HCT116 (cell line): ENCODE measurements around the gene WDR27. TPM values are rescaled to one million over a fixed set of nuclear protein-coding genes. Genes with fewer than 3 reads are reported as not detected.

Source experiments
- ATAC-seq: fragments of 200-7000 bp; cut with Tn5 transposase; 2 replicates; pipeline ENCODE4 v1.9.1; 2020; ENCODE audit warnings: mild to moderate bottlenecking, moderate library complexity
- BruUV-seq: library from RNA; stranded (reverse); fragments of 400-500 nt; replicated peaks from 2 replicates; lab custom pipeline; 2021; lab: Mats Ljungman, UMichigan
- CTCF ChIA-PET: fragments of 300-600 bp; sonication (Branson Sonifier 250); formaldehyde crosslinking; loops from one replicate; lab custom pipeline; 2021; ENCODE audit warnings: antibody characterized with exemption; lab: Charles Lee
- POLR2A ChIA-PET: fragments of 300-600, 350-600 bp; sonication (Branson Sonifier 250); formaldehyde crosslinking; loops from one replicate; lab custom pipeline; 2021; ENCODE audit warnings: antibody characterized with exemption; lab: Charles Lee
- RAD21 ChIA-PET, 2 experiments: fragments of 300-600 bp; sonication (Branson Sonifier 250); formaldehyde crosslinking; loops; one replicate each; lab custom pipeline; 2023; ENCODE audit warnings: low total read pairs in 2 of 2; ENCODE audit not compliant: uncharacterized antibody in 2 of 2, unreplicated experiment in 2 of 2, low non-redundant PET in 1 of 2; lab: Charles Lee
- DNase-seq: peaks from one replicate; pipeline ENCODE4 v3.0.0-alpha.2; 2010; ENCODE audit warnings: low read depth, low spot score
- H2AFZ ChIP-seq: fragments of 200-600 bp; shearing (Covaris generic), sonication (generic); 2 replicates; pipeline ENCODE4 v1.6.1; 2017; ENCODE audit warnings: low read depth, mixed run types, mixed read lengths, antibody characterized with exemption, low read length; ENCODE audit not compliant: poor library complexity, severe bottlenecking
- H3K27ac ChIP-seq: 2 replicates; pipeline ENCODE4 v1.5.1; 2012; ENCODE audit warnings: low read depth, low read length
- H3K27me3 ChIP-seq: fragments of 200-600 bp; sonication (generic); 2 replicates; pipeline ENCODE4 v1.6.1; 2016; ENCODE audit warnings: mixed run types, low read length, mixed read lengths; ENCODE audit not compliant: insufficient read depth
- H3K36me3 ChIP-seq, 2 experiments: fragments of 200-500 bp in 1 of 2; fragments of 200-600 bp in 1 of 2; sonication (Bioruptor generic) in 1 of 2; sonication (generic) in 1 of 2; 2 replicates each; pipeline versions ENCODE4 v1.5.1 to v1.6.1; 2014 to 2016; ENCODE audit warnings: low read length in 2 of 2, inconsistent platforms in 1 of 2, mixed read lengths in 1 of 2, mixed run types in 1 of 2; ENCODE audit not compliant: insufficient read depth in 2 of 2, control insufficient read depth in 1 of 2
- H3K4me1 ChIP-seq, 2 experiments: fragments of 200-600 bp in 1 of 2; sonication (generic) in 1 of 2; 2 replicates each; pipeline versions ENCODE4 v1.5.1 to v1.6.1; 2012 to 2017; ENCODE audit warnings: low read length in 2 of 2, inconsistent platforms in 1 of 2, mild to moderate bottlenecking in 1 of 2, mixed read lengths in 1 of 2, mixed run types in 1 of 2, moderate library complexity in 1 of 2; ENCODE audit not compliant: insufficient read depth in 2 of 2, control insufficient read depth in 1 of 2
- H3K4me2 ChIP-seq: fragments of 200-600 bp; sonication (generic); 2 replicates; pipeline ENCODE4 v1.6.1; 2017; ENCODE audit warnings: mixed run types, low read length, mixed read lengths
- H3K4me3 ChIP-seq, 2 experiments: fragments of 200-600 bp in 1 of 2; sonication (generic) in 1 of 2; replicated peaks in 1 of 2; 2 replicates each; pipeline ENCODE4 v1.5.1; 2011 to 2016; ENCODE audit warnings: low read length in 2 of 2, control low read depth in 1 of 2, low read depth in 1 of 2, mild to moderate bottlenecking in 1 of 2, mixed read lengths in 1 of 2, mixed run types in 1 of 2
- H3K79me2 ChIP-seq: fragments of 200-600 bp; sonication (generic); 2 replicates; pipeline ENCODE4 v1.6.1; 2017; ENCODE audit warnings: mild to moderate bottlenecking, mixed run types, low read length, moderate library complexity, mixed read lengths; ENCODE audit not compliant: insufficient read depth
- H3K9ac ChIP-seq: fragments of 200-600 bp; sonication (generic); 2 replicates; pipeline ENCODE4 v1.6.1; 2016; ENCODE audit warnings: low read length, mixed read lengths
- H3K9me2 ChIP-seq: fragments of 200-600 bp; sonication (generic), shearing (Covaris generic); 2 replicates; pipeline ENCODE4 v1.6.1; 2017; ENCODE audit warnings: mixed run types, mild to moderate bottlenecking, moderate library complexity; ENCODE audit not compliant: insufficient read depth
- H3K9me3 ChIP-seq, 2 experiments: fragments of 200-500 bp in 1 of 2; fragments of 200-600 bp in 1 of 2; sonication (Bioruptor generic) in 1 of 2; sonication (generic) in 1 of 2; 2 replicates each; pipeline ENCODE4 v1.6.1; 2014 to 2017; ENCODE audit warnings: low read length in 2 of 2, mixed read lengths in 2 of 2, inconsistent platforms in 1 of 2, low read depth in 1 of 2, mild to moderate bottlenecking in 1 of 2, mixed run types in 1 of 2, moderate library complexity in 1 of 2; ENCODE audit not compliant: control insufficient read depth in 1 of 2, insufficient read depth in 1 of 2
- H4K20me1 ChIP-seq: fragments of 200-600 bp; sonication (generic), shearing (Covaris generic); 2 replicates; pipeline ENCODE4 v1.6.1; 2017; ENCODE audit warnings: mixed run types, mild to moderate bottlenecking, moderate library complexity; ENCODE audit not compliant: insufficient read depth
- CBX3 ChIP-seq: IDR thresholded peaks from 2 replicates; pipeline ENCODE4 v1.6.1; 2012; ENCODE audit warnings: low read depth
- CEBPB ChIP-seq: IDR thresholded peaks from 2 replicates; pipeline ENCODE4 v1.6.1; 2012; ENCODE audit warnings: low read depth
- EGR1 ChIP-seq: IDR thresholded peaks from 2 replicates; pipeline ENCODE4 v1.6.1; 2012; ENCODE audit warnings: low read depth
- ELF1 ChIP-seq: IDR thresholded peaks from 2 replicates; pipeline ENCODE4 v1.6.1; 2012; ENCODE audit warnings: low read depth, borderline replicate concordance
- EZH2 ChIP-seq: fragments of 200-600 bp; sonication (generic); IDR thresholded peaks from 2 replicates; pipeline ENCODE4 v1.6.1; 2017; ENCODE audit warnings: antibody characterized with exemption, mixed run types
- FOSL1 ChIP-seq: IDR thresholded peaks from 2 replicates; pipeline ENCODE4 v1.6.1; 2012; ENCODE audit warnings: low read depth
- JUND ChIP-seq: IDR thresholded peaks from 2 replicates; pipeline ENCODE4 v1.6.1; 2012
- POLR2A ChIP-seq: IDR thresholded peaks from 2 replicates; pipeline ENCODE4 v1.7.0; 2011; ENCODE audit warnings: borderline replicate concordance; ENCODE audit not compliant: insufficient read depth, insufficient read length; ENCODE audit errors: extremely low read depth
- RAD21 ChIP-seq: IDR thresholded peaks from 2 replicates; pipeline ENCODE4 v1.6.1; 2012; ENCODE audit warnings: low read depth, mild to moderate bottlenecking
- SIN3A ChIP-seq: IDR thresholded peaks from 2 replicates; pipeline ENCODE4 v1.6.1; 2012; ENCODE audit warnings: low read depth
- SP1 ChIP-seq: IDR thresholded peaks from 2 replicates; pipeline ENCODE4 v1.6.1; 2012; ENCODE audit warnings: low read depth
- TCF7L2 ChIP-seq: IDR thresholded peaks from 2 replicates; pipeline ENCODE4 v1.7.0; 2011; ENCODE audit warnings: borderline replicate concordance, inconsistent platforms; ENCODE audit not compliant: insufficient read depth, insufficient read length; ENCODE audit errors: extremely low read depth
- ZFX ChIP-seq: fragments of 450-650 bp; IDR thresholded peaks from 2 replicates; pipeline ENCODE4 v1.6.1; 2017
- ZNF274 ChIP-seq: fragments of 200-500 bp; sonication (Bioruptor generic); IDR thresholded peaks from 2 replicates; pipeline ENCODE4 v1.6.1; 2014; ENCODE audit warnings: mild to moderate bottlenecking, low read depth, low read length, inconsistent platforms
- intact Hi-C: fragments of 100-400 bp; cut with micrococcal nuclease; formaldehyde crosslinking; loops from 2 replicates; pipeline ENCODE4 v1.10.0; 2022
- total RNA-seq: library from RNA; stranded (reverse); gene quantifications from one replicate; pipeline ENCODE4 v1.2.1, GENCODE V29; 2021; ENCODE audit not compliant: unreplicated experiment
- TF ChIP-seq, protein P1 (sequence below): IDR thresholded peaks from 2 replicates; pipeline ENCODE4 v1.6.1; 2011; ENCODE audit warnings: mild to moderate bottlenecking, low read length, moderate library complexity; ENCODE audit not compliant: insufficient replicate concordance; ENCODE audit errors: extremely low read depth
- TF ChIP-seq, protein P2 (sequence below), 3 experiments: fragments of 200-600 bp in 1 of 3; sonication (generic) in 1 of 3; IDR thresholded peaks in 2 of 3; conservative IDR thresholded peaks in 1 of 3; 2 replicates each; pipeline ENCODE4 v1.5.1; 2012 to 2017; ENCODE audit warnings: low read depth in 2 of 3, low read length in 2 of 3, antibody characterized with exemption in 1 of 3, borderline replicate concordance in 1 of 3, control low read depth in 1 of 3, mild to moderate bottlenecking in 1 of 3, mixed read lengths in 1 of 3, mixed run types in 1 of 3, moderate library complexity in 1 of 3; ENCODE audit not compliant: insufficient read depth in 1 of 3
- TF ChIP-seq, protein P3 (sequence below): IDR thresholded peaks from 2 replicates; pipeline ENCODE4 v1.6.1; 2012; ENCODE audit warnings: low read depth
- TF ChIP-seq, protein P4 (sequence below): IDR thresholded peaks from 2 replicates; pipeline ENCODE4 v1.6.1; 2012

Gene WDR27
- total RNA-seq, 1 experiment from 2014 or later = 60.6 TPM

DNA sequence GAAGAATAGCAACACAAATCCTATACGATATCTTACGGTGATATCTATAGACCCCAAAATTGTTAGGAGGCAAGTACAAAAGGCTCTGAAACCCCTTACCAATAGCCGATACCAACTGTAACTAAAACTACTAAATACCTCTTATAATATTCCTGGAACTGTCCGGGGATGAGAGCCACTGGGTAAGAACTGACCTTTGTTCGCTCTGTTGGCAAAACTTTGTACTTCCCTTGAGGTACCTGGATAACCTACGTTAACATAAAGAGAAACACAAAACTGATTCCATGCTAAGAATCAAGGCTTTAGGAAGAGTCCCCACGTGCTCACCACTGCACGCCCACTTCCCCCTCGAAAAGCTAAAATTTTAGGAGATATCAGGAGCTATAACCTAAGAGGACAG, 12.8 kb upstream of the WDR27 start:
- POLR2A ChIA-PET = interaction anchor here (0.9 kb wide), 1 partner anchor 13 kb away, joined by 3 read pairs; the partner anchor contains the start of genes C6orf120 and WDR27
- Histone ChIP-seq H3K4me1 (no peaks in the 10 kb centered on the region), H3K4me2 (no peak overlapping the region), H3K27ac (no peak overlapping the region), H3K36me3 (peaks cover 13 to 21% of the 10 kb centered on the region in 2 experiments; a peak in 2 of 4 replicates), H3K9me2 (no peaks in the 10 kb centered on the region), H3K9ac (no peak overlapping the region), H3K9me3 (no peaks in the 10 kb centered on the region), H4K20me1 (no peaks in the 10 kb centered on the region), H3K4me3 (no peak overlapping the region), H3K27me3 (no peaks in the 10 kb centered on the region), H2AFZ (no peak overlapping the region), H3K79me2 (peaks cover 24% of the 10 kb centered on the region)
- TF ChIP-seq JUND = no peak
- no peak for TF ChIP-seq CBX3
- no peak for TF ChIP-seq POLR2A
- no peak for TF ChIP-seq FOSL1
- TF ChIP-seq ZFX = no peak
- TF ChIP-seq RAD21 = no peak
- no peak for TF ChIP-seq CEBPB
- TF ChIP-seq TCF7L2 = no peak
- TF ChIP-seq, protein P1, sequence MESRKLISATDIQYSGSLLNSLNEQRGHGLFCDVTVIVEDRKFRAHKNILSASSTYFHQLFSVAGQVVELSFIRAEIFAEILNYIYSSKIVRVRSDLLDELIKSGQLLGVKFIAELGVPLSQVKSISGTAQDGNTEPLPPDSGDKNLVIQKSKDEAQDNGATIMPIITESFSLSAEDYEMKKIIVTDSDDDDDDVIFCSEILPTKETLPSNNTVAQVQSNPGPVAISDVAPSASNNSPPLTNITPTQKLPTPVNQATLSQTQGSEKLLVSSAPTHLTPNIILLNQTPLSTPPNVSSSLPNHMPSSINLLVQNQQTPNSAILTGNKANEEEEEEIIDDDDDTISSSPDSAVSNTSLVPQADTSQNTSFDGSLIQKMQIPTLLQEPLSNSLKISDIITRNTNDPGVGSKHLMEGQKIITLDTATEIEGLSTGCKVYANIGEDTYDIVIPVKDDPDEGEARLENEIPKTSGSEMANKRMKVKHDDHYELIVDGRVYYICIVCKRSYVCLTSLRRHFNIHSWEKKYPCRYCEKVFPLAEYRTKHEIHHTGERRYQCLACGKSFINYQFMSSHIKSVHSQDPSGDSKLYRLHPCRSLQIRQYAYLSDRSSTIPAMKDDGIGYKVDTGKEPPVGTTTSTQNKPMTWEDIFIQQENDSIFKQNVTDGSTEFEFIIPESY = no peak
- no peak for TF ChIP-seq ELF1
- no peak for TF ChIP-seq SIN3A
- TF ChIP-seq, protein P2, sequence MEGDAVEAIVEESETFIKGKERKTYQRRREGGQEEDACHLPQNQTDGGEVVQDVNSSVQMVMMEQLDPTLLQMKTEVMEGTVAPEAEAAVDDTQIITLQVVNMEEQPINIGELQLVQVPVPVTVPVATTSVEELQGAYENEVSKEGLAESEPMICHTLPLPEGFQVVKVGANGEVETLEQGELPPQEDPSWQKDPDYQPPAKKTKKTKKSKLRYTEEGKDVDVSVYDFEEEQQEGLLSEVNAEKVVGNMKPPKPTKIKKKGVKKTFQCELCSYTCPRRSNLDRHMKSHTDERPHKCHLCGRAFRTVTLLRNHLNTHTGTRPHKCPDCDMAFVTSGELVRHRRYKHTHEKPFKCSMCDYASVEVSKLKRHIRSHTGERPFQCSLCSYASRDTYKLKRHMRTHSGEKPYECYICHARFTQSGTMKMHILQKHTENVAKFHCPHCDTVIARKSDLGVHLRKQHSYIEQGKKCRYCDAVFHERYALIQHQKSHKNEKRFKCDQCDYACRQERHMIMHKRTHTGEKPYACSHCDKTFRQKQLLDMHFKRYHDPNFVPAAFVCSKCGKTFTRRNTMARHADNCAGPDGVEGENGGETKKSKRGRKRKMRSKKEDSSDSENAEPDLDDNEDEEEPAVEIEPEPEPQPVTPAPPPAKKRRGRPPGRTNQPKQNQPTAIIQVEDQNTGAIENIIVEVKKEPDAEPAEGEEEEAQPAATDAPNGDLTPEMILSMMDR (IDR thresholded peaks at IDR 0.05 in 2 of 3, conservative IDR thresholded peaks at IDR 0.05 in 1 of 3; ENCODE audit: borderline replicate concordance in 1 of 3, insufficient read depth in 1 of 3, low read depth in 2 of 3, low read length in 2 of 3) = no peak
- TF ChIP-seq ZNF274 = no peak
- no peak for TF ChIP-seq SP1
- no peak for TF ChIP-seq EGR1
- TF ChIP-seq EZH2 = no peak
- TF ChIP-seq, protein P3, sequence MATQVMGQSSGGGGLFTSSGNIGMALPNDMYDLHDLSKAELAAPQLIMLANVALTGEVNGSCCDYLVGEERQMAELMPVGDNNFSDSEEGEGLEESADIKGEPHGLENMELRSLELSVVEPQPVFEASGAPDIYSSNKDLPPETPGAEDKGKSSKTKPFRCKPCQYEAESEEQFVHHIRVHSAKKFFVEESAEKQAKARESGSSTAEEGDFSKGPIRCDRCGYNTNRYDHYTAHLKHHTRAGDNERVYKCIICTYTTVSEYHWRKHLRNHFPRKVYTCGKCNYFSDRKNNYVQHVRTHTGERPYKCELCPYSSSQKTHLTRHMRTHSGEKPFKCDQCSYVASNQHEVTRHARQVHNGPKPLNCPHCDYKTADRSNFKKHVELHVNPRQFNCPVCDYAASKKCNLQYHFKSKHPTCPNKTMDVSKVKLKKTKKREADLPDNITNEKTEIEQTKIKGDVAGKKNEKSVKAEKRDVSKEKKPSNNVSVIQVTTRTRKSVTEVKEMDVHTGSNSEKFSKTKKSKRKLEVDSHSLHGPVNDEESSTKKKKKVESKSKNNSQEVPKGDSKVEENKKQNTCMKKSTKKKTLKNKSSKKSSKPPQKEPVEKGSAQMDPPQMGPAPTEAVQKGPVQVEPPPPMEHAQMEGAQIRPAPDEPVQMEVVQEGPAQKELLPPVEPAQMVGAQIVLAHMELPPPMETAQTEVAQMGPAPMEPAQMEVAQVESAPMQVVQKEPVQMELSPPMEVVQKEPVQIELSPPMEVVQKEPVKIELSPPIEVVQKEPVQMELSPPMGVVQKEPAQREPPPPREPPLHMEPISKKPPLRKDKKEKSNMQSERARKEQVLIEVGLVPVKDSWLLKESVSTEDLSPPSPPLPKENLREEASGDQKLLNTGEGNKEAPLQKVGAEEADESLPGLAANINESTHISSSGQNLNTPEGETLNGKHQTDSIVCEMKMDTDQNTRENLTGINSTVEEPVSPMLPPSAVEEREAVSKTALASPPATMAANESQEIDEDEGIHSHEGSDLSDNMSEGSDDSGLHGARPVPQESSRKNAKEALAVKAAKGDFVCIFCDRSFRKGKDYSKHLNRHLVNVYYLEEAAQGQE = no peak
- TF ChIP-seq, protein P4, sequence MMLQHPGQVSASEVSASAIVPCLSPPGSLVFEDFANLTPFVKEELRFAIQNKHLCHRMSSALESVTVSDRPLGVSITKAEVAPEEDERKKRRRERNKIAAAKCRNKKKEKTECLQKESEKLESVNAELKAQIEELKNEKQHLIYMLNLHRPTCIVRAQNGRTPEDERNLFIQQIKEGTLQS = no peak
- DNase-seq (no peak), ATAC-seq (no peak)
- RAD21 ChIA-PET = no interaction called here
- BruUV-seq = no TSS peak
- intact Hi-C loops = no loop called here
- CTCF ChIA-PET = no interaction called here
